ENCODE measurements around the gene RNF157.

Gene RNF157

GRCh38 chr17:76137351-76138233 lies 102.7 kb downstream of the RNF157 start:
- peak overlapping the region; percentile 68 to 95 (median 89) for H3K27ac Mint-ChIP-seq
- H3K36me3 Mint-ChIP-seq (ENCODE audit: low read depth): peaks cover 3% of the 10 kb centered on the region
- H3K9me3 Mint-ChIP-seq: no peaks in the 10 kb centered on the region
- H3K4me1 Mint-ChIP-seq: peaks cover 45% of the 10 kb centered on the region
- TF ChIP-seq CTCF (IDR thresholded peaks at IDR 0.05; ENCODE audit: unreplicated experiment in 3 of 3): no peak
- H3K4me3 Mint-ChIP-seq: peak overlapping the region; percentile 14 to 65 (median 40)
- peaks cover 88% of the 10 kb centered on the region for H3K27me3 Mint-ChIP-seq (ENCODE audit: low read depth)

GRCh38 chr17:76137001-76137350 lies 103.3 kb downstream of the RNF157 start:
- H3K4me3 Mint-ChIP-seq: peak overlapping the region in 1 of 3 experiments; percentile 8
- H3K4me1 Mint-ChIP-seq: peaks cover 39% of the 10 kb centered on the region
- H3K27ac Mint-ChIP-seq: peak overlapping the region; percentile 23 to 61 (median 56)
- TF ChIP-seq CTCF (IDR thresholded peaks at IDR 0.05; ENCODE audit: unreplicated experiment in 3 of 3): no peak
- peaks cover 3% of the 10 kb centered on the region for H3K36me3 Mint-ChIP-seq (ENCODE audit: low read depth)
- peaks cover 84% of the 10 kb centered on the region for H3K27me3 Mint-ChIP-seq (ENCODE audit: low read depth)
- H3K9me3 Mint-ChIP-seq: no peaks in the 10 kb centered on the region

GRCh38 chr17:76136276-76137000 lies 103.9 kb downstream of the RNF157 start:
- Mint-ChIP-seq H3K27ac (peak overlapping the region; percentile 23 to 61 (median 56)), H3K36me3 (ENCODE audit: low read depth) (peaks cover 3% of the 10 kb centered on the region), H3K9me3 (no peaks in the 10 kb centered on the region), H3K27me3 (ENCODE audit: low read depth) (peaks cover 84% of the 10 kb centered on the region), H3K4me3 (peak overlapping the region in 1 of 3 experiments; percentile 8), H3K4me1 (peaks cover 36% of the 10 kb centered on the region)
- no peak for TF ChIP-seq CTCF (IDR thresholded peaks at IDR 0.05; ENCODE audit: unreplicated experiment in 3 of 3)

GRCh38 chr17:76135810-76136188 lies 104.5 kb downstream of the RNF157 start:
- Mint-ChIP-seq H3K27ac (peak overlapping the region in 1 of 3 experiments; percentile 82), H3K36me3 (ENCODE audit: low read depth) (peaks cover 3% of the 10 kb centered on the region), H3K4me1 (peaks cover 38% of the 10 kb centered on the region), H3K4me3 (no peak overlapping the region), H3K9me3 (no peaks in the 10 kb centered on the region), H3K27me3 (ENCODE audit: low read depth) (peaks cover 85% of the 10 kb centered on the region)
- TF ChIP-seq CTCF (IDR thresholded peaks at IDR 0.05; ENCODE audit: unreplicated experiment in 3 of 3): no peak

- TF ChIP-seq CTCF (IDR thresholded peaks at IDR 0.05; ENCODE audit: unreplicated experiment in 3 of 3): no peak
These were observed 105.1 kb downstream of the RNF157 start for GRCh38 chr17:76134911-76135809.

More at GRCh38 chr17:76134911-76135809, 105.1 kb downstream of the RNF157 start:
- Mint-ChIP-seq H3K9me3 (no peaks in the 10 kb centered on the region), H3K27me3 (ENCODE audit: low read depth) (peaks cover 85% of the 10 kb centered on the region), H3K4me1 (peaks cover 34% of the 10 kb centered on the region), H3K4me3 (peak overlapping the region in 2 of 3 experiments; percentile 12 to 20), H3K36me3 (ENCODE audit: low read depth) (peaks cover 3% of the 10 kb centered on the region), H3K27ac (peak overlapping the region; percentile 68 to 85 (median 82))
